SKM-1 treated with dmso at 0.1 percent for 144 hours (cell line): ENCODE results near the gene NME2.

Source experiments
- DNase-seq: peaks from one replicate; lab custom pipeline; 2025; ENCODE audit not compliant: unreplicated experiment; lab: John Stamatoyannopoulos, UW

The NME2 gene

DNA sequence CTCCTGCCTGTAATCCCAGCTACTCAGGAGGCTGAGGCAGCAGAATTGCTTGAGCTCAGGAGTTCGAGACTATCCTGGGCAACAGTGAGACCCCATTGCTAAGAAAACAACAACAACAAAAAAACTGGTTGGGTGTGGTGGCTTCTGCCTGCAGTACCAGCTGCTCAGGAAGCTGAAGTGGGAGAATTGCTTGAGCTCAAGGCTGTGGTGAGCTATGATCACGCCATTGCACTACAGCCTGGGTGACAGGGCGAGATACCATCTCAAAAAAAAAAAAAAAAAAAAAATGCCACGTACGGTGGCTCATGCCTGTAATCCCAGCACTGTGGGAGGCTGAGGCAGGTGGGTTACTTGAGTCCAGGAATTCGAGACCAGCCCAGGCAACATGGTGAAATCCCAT lies 34.1 kb downstream of the NME2 start:
- no peak for DNase-seq

GRCh38 chr17:51200846-51201245 lies 34.6 kb downstream of the NME2 start:
- no peak for DNase-seq

GRCh38 chr17:51203838-51204237 lies 37.6 kb downstream of the NME2 start:
- no peak for DNase-seq

- no peak for DNase-seq
Measured at GRCh38 chr17:51214920-51215319, 48.7 kb downstream of the NME2 start.

- DNase-seq, result no peak
Measured at GRCh38 chr17:51217946-51218345, 51.7 kb downstream of the NME2 start.

DNA sequence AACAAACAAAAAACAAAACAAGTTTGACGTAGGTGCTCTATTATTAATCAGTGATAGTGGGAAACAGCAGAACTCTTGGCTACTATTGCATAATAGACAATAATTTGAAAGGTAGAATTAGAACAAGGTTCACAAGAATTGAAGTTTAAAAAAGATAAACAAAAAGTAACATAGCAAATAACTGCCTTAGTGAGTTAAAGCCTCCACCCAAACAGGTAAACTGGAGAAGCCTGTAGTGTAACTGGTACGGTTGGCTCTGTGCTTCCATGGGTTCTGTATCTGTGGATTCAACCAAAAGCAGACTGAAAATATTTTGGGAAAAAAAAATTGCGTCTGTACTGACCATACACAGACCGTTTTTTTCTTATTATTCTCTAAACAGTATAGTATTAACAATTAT lies 55.1 kb downstream of the NME2 start:
- DNase-seq, result no peak
